Neural progenitor cell (in vitro differentiated cells): ENCODE results near the gene CEP44.

Experiments
- EZH2 ChIP-seq: fragments of 200-600 bp; sonication (generic); IDR thresholded peaks from 2 replicates; pipeline ENCODE4 v1.6.1; 2017; ENCODE audit warnings: antibody characterized with exemption, mild to moderate bottlenecking, moderate library complexity
- TF ChIP-seq, protein P1 (sequence below): fragments of 200-600 bp; sonication (generic); IDR thresholded peaks from 2 replicates; pipeline ENCODE4 v1.5.1; 2017; ENCODE audit warnings: antibody characterized with exemption, mild to moderate bottlenecking

DNA sequence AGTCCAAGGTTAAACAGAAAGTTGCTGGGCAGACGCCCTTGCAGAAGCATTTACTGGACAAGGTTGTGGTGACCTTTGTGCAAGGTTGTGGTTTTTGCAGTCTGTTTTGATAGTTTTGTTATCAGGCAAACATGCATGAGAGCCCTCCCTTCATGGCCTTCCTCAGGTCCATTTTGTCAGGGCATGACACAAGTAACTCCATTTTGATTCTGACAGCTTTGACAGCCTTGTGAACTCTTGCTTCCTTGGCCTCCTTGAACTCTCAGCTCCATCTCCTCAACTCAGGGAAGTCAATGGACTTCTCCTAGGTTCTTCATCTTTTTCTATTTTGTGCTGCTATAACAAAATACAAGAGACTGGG is 97.7 kb downstream of the CEP44 start:
- TF ChIP-seq, protein P1, sequence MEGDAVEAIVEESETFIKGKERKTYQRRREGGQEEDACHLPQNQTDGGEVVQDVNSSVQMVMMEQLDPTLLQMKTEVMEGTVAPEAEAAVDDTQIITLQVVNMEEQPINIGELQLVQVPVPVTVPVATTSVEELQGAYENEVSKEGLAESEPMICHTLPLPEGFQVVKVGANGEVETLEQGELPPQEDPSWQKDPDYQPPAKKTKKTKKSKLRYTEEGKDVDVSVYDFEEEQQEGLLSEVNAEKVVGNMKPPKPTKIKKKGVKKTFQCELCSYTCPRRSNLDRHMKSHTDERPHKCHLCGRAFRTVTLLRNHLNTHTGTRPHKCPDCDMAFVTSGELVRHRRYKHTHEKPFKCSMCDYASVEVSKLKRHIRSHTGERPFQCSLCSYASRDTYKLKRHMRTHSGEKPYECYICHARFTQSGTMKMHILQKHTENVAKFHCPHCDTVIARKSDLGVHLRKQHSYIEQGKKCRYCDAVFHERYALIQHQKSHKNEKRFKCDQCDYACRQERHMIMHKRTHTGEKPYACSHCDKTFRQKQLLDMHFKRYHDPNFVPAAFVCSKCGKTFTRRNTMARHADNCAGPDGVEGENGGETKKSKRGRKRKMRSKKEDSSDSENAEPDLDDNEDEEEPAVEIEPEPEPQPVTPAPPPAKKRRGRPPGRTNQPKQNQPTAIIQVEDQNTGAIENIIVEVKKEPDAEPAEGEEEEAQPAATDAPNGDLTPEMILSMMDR = no peak
- TF ChIP-seq EZH2 = no peak
